OCI-LY7 (cell line): ENCODE data around the gene PRCD. TPM values are rescaled to one million over a fixed set of nuclear protein-coding genes. Genes with fewer than 3 reads are reported as not detected.

Experiments used
- BruUV-seq: library from RNA; stranded (reverse); fragments of 400-500 nt; replicated peaks from 2 replicates; lab custom pipeline; 2021; lab: Mats Ljungman, UMichigan
- CTCF ChIA-PET: fragments of 300-600 bp; sonication (Branson Sonifier 250); formaldehyde crosslinking; loops from one replicate; lab custom pipeline; 2022; ENCODE audit warnings: antibody characterized with exemption; ENCODE audit not compliant: unreplicated experiment; lab: Charles Lee
- POLR2A ChIA-PET: fragments of 300-600 bp; sonication (Branson Sonifier 250); formaldehyde crosslinking; loops from one replicate; lab custom pipeline; 2022; ENCODE audit warnings: antibody characterized with exemption; lab: Charles Lee
- DNase-seq: peaks from one replicate; pipeline ENCODE4 v3.0.0-alpha.2; 2015; ENCODE audit warnings: low spot score
- H2AFZ ChIP-seq: fragments of 200-600 bp; sonication (generic), shearing (Covaris generic); 2 replicates; pipeline ENCODE4 v1.6.1; 2014; ENCODE audit warnings: mild to moderate bottlenecking, antibody characterized with exemption, low read length, moderate library complexity
- H3K27ac ChIP-seq: fragments of 200-600 bp; sonication (generic); 2 replicates; pipeline ENCODE4 v1.5.1; 2014; ENCODE audit warnings: mixed run types, low read depth, mild to moderate bottlenecking, moderate library complexity, low read length, inconsistent platforms; ENCODE audit not compliant: poor library complexity, severe bottlenecking
- H3K36me3 ChIP-seq: fragments of 200-600 bp; sonication (generic); 2 replicates; pipeline ENCODE4 v1.6.1; 2014; ENCODE audit warnings: mild to moderate bottlenecking, antibody characterized with exemption, low read length, moderate library complexity, mixed read lengths; ENCODE audit not compliant: insufficient read depth
- H3K4me1 ChIP-seq: fragments of 200-600 bp; sonication (generic); 2 replicates; pipeline ENCODE4 v1.5.1; 2014; ENCODE audit warnings: mild to moderate bottlenecking, low read length; ENCODE audit not compliant: insufficient read depth, poor library complexity, severe bottlenecking
- H3K4me2 ChIP-seq: fragments of 200-600 bp; sonication (generic); 2 replicates; pipeline ENCODE4 v1.6.1; 2014; ENCODE audit warnings: mild to moderate bottlenecking, low read length
- H3K4me3 ChIP-seq: fragments of 200-600 bp; sonication (generic); 2 replicates; pipeline ENCODE4 v1.5.1; 2014; ENCODE audit warnings: mild to moderate bottlenecking, low read depth, low read length; ENCODE audit not compliant: poor library complexity, severe bottlenecking
- H3K79me2 ChIP-seq: fragments of 200-600 bp; sonication (generic); 2 replicates; pipeline ENCODE4 v1.6.1; 2016; ENCODE audit warnings: low read depth, mild to moderate bottlenecking, low read length, moderate library complexity, mixed read lengths; ENCODE audit not compliant: insufficient read depth
- H3K9me2 ChIP-seq: fragments of 200-600 bp; sonication (generic); 2 replicates; pipeline ENCODE4 v1.6.1; 2016; ENCODE audit warnings: mild to moderate bottlenecking, low read length, mixed read lengths; ENCODE audit not compliant: insufficient read depth
- H3K9me3 ChIP-seq: fragments of 200-600 bp; sonication (generic); 2 replicates; pipeline ENCODE4 v1.6.1; 2014; ENCODE audit warnings: mild to moderate bottlenecking, mixed run types, low read length, mixed read lengths
- H4K20me1 ChIP-seq: fragments of 200-600 bp; sonication (generic); 2 replicates; pipeline ENCODE4 v1.6.1; 2014; ENCODE audit warnings: mild to moderate bottlenecking, antibody characterized with exemption, low read length, moderate library complexity, mixed read lengths; ENCODE audit not compliant: insufficient read depth
- CTCF ChIP-seq: fragments of 200-600 bp; sonication (generic); conservative IDR thresholded peaks from 2 replicates; pipeline ENCODE4 v1.5.1; 2014; ENCODE audit warnings: mild to moderate bottlenecking, antibody characterized with exemption, low read length, moderate library complexity, mixed read lengths
- EZH2phosphoT487 ChIP-seq: fragments of 200-600 bp; sonication (generic); IDR thresholded peaks from 2 replicates; pipeline ENCODE4 v1.6.1; 2018; ENCODE audit warnings: low read depth, borderline replicate concordance, mild to moderate bottlenecking, mixed run types, antibody characterized with exemption, low read length, moderate library complexity, mixed read lengths
- intact Hi-C: fragments of 100-400 bp; cut with micrococcal nuclease; formaldehyde crosslinking; loops from one replicate; pipeline ENCODE4 v1.10.0; 2022; ENCODE audit not compliant: unreplicated experiment
- total RNA-seq, 2 experiments: library from RNA; depleted of rRNA in 1 of 2; stranded (reverse); fragments of >200 nt in 1 of 2; shearing (Covaris generic) in 1 of 2; gene quantifications; 2 replicates each; pipeline ENCODE4 v1.2.3, GENCODE V29; 2014 to 2022

Gene PRCD
- total RNA-seq, 2 experiments from 2014 or later = 5.7 to 15.9 TPM

GRCh38 chr17:76538281-76538931 is 1.4 kb upstream of the PRCD start:
- Histone ChIP-seq H3K4me2 (no peak overlapping the region), H3K27ac (no peak overlapping the region), H3K4me3 (no peak overlapping the region), H3K4me1 (peaks cover 7% of the 10 kb centered on the region), H2AFZ (no peak overlapping the region), H3K9me2 (no peaks in the 10 kb centered on the region), H3K36me3 (no peaks in the 10 kb centered on the region), H4K20me1 (no peaks in the 10 kb centered on the region), H3K79me2 (no peaks in the 10 kb centered on the region), H3K9me3 (no peaks in the 10 kb centered on the region)
- CTCF ChIA-PET = no interaction called here
- intact Hi-C loops = no loop called here
- POLR2A ChIA-PET = no interaction called here
- DNase-seq = no peak
- no TSS peak for BruUV-seq
- no peak for TF ChIP-seq EZH2phosphoT487
- no peak for TF ChIP-seq CTCF

- H3K79me2 ChIP-seq = no peaks in the 10 kb centered on the region
- no peaks in the 10 kb centered on the region for H3K9me3 ChIP-seq
- no peaks in the 10 kb centered on the region for H3K36me3 ChIP-seq
- H3K27ac ChIP-seq = no peak overlapping the region
- H4K20me1 ChIP-seq = no peaks in the 10 kb centered on the region
- H2AFZ ChIP-seq = no peak overlapping the region
- TF ChIP-seq EZH2phosphoT487 = no peak
- TF ChIP-seq CTCF = no peak
- no peaks in the 10 kb centered on the region for H3K9me2 ChIP-seq
- intact Hi-C loops = no loop called here
- DNase-seq = no peak
- ChIA-PET CTCF (interaction anchor here (1.2 kb wide), 1 partner anchor 12 kb away, joined by 4 read pairs; no protein-coding TSS in a partner anchor), POLR2A (no interaction called here)
- peaks cover 7% of the 10 kb centered on the region for H3K4me1 ChIP-seq
- BruUV-seq = no TSS peak
- H3K4me2 ChIP-seq = no peak overlapping the region
- H3K4me3 ChIP-seq = no peak overlapping the region
Observed at GRCh38 chr17:76538941-76539570, 788 bp upstream of the PRCD start.
